Stimulated activated memory B cell treated with anti-CD40 and anti-IgM and Interleukin-4, amounts not matched to agents 10 μg/mL and 1 μg/mL and 100 μg/mL, for 72 hours (primary cell): ENCODE results near the gene MPC1.

Experiments
- ATAC-seq: fragments of 150-1000 bp; cut with Tn5 transposase; 2 replicates; pipeline ENCODE4 v1.10.0; 2021
- H3K27ac Mint-ChIP-seq: one replicate; pipeline ENCODE4 v1.8.0; 2022; ENCODE audit warnings: mild to moderate bottlenecking, mixed read lengths
- H3K27me3 Mint-ChIP-seq: one replicate; pipeline ENCODE4 v1.8.0; 2022; ENCODE audit warnings: mixed read lengths
- H3K36me3 Mint-ChIP-seq: one replicate; pipeline ENCODE4 v1.8.0; 2022; ENCODE audit warnings: mixed read lengths
- H3K4me1 Mint-ChIP-seq: one replicate; pipeline ENCODE4 v1.8.0; 2022; ENCODE audit warnings: mixed read lengths
- H3K4me3 Mint-ChIP-seq: one replicate; pipeline ENCODE4 v1.8.0; 2022; ENCODE audit warnings: mild to moderate bottlenecking, moderate library complexity, mixed read lengths
- H3K9me3 Mint-ChIP-seq: one replicate; pipeline ENCODE4 v1.8.0; 2022; ENCODE audit warnings: mixed read lengths

Gene MPC1

DNA sequence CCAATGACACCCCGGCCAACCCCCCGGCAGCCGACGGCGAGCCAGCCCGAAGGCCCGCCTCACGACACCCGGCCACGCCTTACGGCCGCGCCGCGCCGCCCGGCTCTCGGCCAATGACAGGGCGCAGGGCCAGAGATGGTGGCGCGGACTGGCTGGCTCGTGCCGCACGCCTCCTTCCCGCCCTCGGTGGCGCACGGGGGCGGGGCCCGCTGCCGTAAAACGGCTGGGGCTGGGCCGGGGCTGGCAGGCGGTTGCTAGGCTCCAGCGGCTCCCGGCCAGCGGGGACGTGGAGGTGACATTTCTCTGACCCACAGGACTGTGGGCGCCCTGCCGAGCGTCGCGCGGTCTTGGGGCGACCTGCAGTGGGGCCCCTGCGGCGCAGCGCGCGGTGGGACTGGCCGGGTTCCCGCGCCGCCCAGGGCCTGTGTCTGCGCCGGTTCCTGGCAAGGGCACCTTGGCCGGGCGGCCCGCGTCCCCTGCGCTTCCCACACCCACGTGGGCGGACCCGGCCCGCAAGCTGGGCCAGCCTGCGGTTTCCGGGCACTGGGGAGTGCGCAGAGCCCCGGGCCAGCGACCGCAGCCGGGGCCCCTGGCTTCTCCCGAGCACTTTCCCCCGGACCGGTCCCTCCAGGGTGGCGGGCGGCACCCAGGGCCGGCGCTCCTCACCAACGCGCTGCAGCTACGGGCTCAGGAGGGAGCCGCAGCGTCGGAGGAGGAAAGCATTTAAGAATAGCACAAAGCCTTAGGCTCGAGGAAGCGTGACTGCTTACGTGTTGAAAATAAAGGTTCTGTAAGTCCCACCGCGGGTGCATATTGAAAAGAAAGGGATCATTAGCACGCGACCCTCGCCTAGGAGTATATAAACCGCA, at the start of gene MPC1:
Gene MPC1 (minus strand): TSS at position 8 of the 869 bp plus-strand sequence. CDS start 64 bp downstream, outside the sequence.
- H3K4me3 Mint-ChIP-seq, result peak within 1 kb of the TSS; percentile 91
- H3K9me3 Mint-ChIP-seq, result no peaks in the 10 kb centered on the region
- peak; percentile 97 for ATAC-seq
- peak within 1 kb of the TSS; percentile 79 for H3K27ac Mint-ChIP-seq
- no peaks in the 10 kb centered on the region for H3K36me3 Mint-ChIP-seq
- H3K27me3 Mint-ChIP-seq, result no peaks in the 10 kb centered on the region
- peaks cover 12% of the 10 kb centered on the region for H3K4me1 Mint-ChIP-seq

DNA sequence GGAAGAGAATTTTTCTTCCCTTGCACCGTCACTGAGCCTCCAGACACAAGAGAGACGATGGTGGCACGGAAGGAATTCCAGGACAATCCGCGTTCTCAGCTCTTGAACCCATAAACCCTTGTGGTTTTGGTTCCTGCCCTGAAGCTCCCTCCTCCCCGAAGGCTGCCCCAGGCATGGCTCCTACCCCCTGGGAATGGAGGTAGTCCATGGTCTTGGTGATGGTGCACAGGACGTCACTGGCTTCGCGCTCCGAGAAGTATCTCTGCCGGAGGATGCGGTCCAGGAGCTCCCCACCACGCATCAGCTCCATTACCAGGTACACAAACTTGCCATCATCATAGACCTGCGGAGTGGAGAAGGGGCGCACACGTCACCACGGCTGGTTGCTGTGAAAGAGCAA, 47.5 kb upstream of the MPC1 start:
- Mint-ChIP-seq H3K36me3 (peaks cover 11% of the 10 kb centered on the region), H3K27me3 (no peaks in the 10 kb centered on the region), H3K4me1 (no peaks in the 10 kb centered on the region), H3K27ac (no peak overlapping the region), H3K4me3 (no peak overlapping the region), H3K9me3 (no peaks in the 10 kb centered on the region)
- no peak for ATAC-seq

DNA sequence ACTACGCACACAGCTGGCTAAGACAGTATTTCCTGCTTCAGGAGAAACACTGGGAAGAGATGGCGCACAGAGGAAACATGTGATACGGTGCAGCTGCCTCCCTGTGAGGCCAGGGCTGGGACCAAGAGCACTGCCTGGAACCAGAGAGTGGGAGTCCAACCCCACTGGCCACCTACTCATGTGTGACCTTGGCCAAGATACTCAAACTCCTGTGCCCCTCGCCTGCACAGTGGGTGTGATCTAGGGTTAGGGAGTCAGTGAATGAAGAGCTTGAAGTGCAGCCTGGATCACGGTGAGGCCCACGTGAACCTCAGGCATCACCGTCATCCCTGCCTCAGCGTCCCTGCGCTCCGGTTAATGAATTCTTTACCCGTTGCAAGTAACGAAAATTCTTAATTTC, 41.7 kb upstream of the MPC1 start:
- H3K27me3 Mint-ChIP-seq, result no peaks in the 10 kb centered on the region
- H3K27ac Mint-ChIP-seq, result no peak overlapping the region
- no peaks in the 10 kb centered on the region for H3K4me1 Mint-ChIP-seq
- H3K4me3 Mint-ChIP-seq, result no peak overlapping the region
- H3K9me3 Mint-ChIP-seq, result no peaks in the 10 kb centered on the region
- peaks cover 11% of the 10 kb centered on the region for H3K36me3 Mint-ChIP-seq
- ATAC-seq, result no peak

DNA sequence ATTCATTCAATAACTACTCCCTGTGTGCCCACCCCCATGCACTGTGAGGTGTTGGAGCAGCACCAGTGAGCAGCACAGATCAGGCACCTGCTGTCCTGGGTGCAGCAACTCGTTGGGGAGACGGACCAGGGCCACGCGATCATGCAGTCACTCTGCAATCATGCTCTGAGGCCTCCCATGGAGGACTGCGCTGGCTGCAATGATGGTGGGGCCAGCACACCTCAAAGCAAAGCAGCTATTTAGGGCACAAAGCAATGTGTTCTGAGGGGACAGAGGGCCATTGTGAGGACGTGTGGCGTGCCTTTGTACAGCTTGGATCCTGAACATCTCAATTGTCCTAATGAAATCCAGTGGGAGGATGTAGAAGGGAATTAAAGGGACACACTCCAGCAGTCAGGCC, 41.0 kb upstream of the MPC1 start:
- Mint-ChIP-seq H3K9me3 (no peaks in the 10 kb centered on the region), H3K27ac (no peak overlapping the region), H3K4me1 (no peaks in the 10 kb centered on the region), H3K36me3 (peaks cover 8% of the 10 kb centered on the region), H3K27me3 (no peaks in the 10 kb centered on the region), H3K4me3 (no peak overlapping the region)
- ATAC-seq, result no peak

DNA sequence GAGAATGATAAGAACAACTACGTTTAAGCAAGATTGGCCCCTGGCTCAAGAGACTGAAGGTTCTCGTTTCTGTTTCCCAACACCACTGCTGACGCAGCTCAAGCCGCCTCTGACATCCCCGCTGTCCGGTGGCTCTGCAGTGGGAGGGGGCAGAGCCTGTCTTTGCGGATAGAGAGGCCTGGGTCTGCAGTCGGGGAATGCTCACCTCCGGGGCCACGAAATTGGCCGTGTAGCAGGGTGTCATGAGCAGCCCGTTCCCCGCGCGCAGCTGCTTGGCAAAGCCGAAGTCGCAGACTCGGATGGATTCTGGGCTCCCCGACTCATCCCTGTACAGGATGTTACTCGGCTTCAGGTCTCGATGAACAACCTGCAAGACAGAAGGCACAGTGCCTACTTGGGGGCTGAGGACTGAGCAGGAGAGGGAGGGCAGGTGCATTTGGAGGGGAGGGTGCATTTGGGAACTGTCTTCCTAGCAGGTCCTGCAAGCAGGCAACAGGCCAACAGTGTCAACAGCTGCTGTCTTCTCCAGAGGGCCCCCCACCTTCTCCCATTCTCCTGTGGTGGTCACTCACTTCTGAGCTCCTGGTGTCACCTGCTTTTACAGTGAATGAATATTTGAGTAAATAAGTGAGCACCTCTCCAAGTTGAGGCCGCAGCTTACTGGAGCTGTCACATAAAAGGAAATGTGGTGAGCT, 40.5 kb upstream of the MPC1 start:
- no peaks in the 10 kb centered on the region for H3K27me3 Mint-ChIP-seq
- H3K4me1 Mint-ChIP-seq, result no peaks in the 10 kb centered on the region
- H3K36me3 Mint-ChIP-seq, result peaks cover 10% of the 10 kb centered on the region
- H3K27ac Mint-ChIP-seq, result no peak overlapping the region
- no peak for ATAC-seq
- H3K4me3 Mint-ChIP-seq, result no peak overlapping the region
- no peaks in the 10 kb centered on the region for H3K9me3 Mint-ChIP-seq

DNA sequence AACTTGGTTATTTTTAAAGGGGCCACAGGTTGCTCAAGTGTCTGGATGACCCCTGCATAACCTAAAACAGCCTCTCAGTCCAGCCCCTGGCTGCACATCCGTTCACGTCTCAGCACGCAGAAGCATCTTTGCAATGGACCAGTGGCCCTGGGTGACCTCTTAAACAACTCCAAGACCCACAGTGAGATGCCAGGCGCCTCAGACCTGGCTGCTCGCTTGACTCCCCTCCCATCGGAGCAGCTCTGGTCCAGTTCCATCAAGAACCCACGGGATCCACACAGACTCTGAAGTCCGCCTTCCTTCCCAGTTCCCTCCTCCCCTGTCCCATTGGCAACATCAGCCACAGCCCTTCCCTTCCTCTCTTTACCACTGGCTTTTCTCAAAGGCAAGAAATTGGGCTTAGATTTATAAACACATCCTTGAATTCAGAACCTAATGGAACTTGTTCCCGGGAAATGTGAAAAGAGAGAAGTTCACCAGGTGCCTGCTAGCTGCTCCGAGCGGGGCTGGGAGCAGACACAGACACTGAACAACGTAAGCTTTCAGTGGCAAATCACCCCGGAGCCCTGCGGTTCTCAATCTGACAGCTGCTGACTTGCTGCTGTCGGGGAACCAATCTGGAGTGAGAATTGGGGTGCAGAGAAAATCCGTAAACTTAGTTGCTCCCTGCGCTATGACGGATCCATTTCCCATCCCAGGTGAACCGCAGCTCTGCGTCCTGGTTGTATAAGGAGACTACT, 39.6 kb upstream of the MPC1 start:
- ATAC-seq, result no peak
- Mint-ChIP-seq H3K27me3 (no peaks in the 10 kb centered on the region), H3K36me3 (peaks cover 13% of the 10 kb centered on the region), H3K4me3 (no peak overlapping the region), H3K27ac (no peak overlapping the region), H3K4me1 (no peaks in the 10 kb centered on the region), H3K9me3 (no peaks in the 10 kb centered on the region)

DNA sequence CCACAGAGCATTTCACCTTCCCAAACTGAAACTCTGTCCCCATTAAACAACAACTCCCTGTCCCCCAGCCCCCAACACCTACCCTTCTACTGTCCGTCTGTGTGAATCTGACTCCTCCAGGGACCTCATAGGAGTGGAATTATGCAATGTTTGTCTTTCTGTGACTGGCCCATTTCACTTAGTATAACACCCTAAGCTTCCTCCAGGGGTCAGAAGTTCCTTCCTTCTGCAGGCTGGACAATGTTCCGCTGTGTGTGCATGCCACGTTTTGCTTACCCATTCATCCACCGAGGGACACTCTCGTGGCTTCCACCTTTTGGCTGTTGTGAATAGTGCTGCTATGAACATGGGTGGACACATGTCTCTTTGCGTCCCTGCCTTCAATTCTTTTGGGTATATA, 37.6 kb upstream of the MPC1 start:
- no peak overlapping the region for H3K27ac Mint-ChIP-seq
- peaks cover 30% of the 10 kb centered on the region for H3K36me3 Mint-ChIP-seq
- no peaks in the 10 kb centered on the region for H3K4me1 Mint-ChIP-seq
- no peak for ATAC-seq
- no peak overlapping the region for H3K4me3 Mint-ChIP-seq
- no peaks in the 10 kb centered on the region for H3K27me3 Mint-ChIP-seq
- peaks cover 13% of the 10 kb centered on the region for H3K9me3 Mint-ChIP-seq

DNA sequence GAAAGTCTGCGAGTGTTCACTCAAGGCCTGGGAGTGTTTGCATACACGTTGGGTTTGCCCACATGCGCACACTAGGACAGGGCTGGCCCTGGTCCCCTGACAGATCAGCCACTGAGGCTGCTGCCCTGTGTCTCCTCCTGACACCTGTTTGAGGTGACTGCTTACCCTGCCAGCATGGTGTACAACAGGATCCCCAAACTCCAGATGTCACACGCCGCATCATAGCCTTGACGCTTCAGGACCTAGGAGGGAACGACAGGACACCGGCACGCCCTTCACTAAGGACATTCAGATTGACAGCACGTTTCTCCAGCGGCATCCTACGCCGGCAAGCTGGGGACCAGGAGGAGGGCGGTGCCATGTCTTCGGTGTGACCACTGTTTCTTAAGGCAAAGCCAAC, 37.0 kb upstream of the MPC1 start:
- no peak for ATAC-seq
- Mint-ChIP-seq H3K27ac (no peak overlapping the region), H3K4me1 (no peaks in the 10 kb centered on the region), H3K27me3 (no peaks in the 10 kb centered on the region), H3K36me3 (peaks cover 34% of the 10 kb centered on the region), H3K9me3 (peaks cover 13% of the 10 kb centered on the region), H3K4me3 (no peak overlapping the region)

DNA sequence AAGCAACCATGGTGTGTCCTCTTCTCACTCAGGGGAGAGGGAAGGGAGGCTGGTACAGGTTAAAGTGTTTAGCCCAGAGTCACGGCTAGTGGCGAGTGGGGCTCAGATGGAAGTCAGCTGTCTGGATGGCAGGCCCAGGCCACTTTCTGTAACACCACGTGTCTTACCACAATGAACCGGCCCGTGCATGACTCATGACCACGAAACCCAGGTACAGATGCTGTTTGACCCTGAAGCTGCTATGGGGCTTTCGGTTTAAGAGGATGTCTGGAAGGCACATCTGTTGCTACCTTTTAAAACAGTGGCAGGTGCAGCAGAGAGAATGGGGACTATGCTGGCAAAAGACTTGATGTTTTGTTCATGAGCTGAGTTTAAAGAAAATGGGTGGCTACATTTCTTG, 36.5 kb upstream of the MPC1 start:
- Mint-ChIP-seq H3K9me3 (peaks cover 13% of the 10 kb centered on the region), H3K27ac (no peak overlapping the region)
- ATAC-seq, result peak; percentile 66

DNA sequence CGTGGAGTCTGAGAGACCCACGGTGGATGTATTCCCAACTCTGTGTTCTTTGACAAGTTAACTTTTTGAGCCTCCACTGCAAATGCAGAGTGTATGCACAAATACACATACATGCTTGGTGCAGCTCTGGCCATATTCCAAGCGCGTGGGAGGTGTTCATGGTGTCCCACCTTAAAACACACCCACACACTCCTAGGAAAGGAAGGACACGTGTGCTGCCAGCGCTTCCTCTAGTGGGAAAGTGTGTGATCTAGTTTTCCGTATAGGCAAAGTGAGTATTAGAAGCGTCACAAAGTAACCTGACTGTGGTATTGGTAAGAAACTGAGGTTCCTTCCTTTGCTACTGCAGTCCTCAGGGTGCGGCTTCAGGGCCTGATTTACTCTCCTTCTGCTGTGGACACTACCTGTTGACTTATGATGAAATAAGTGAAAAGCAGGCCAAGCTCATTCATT, 36.0 kb upstream of the MPC1 start:
- Mint-ChIP-seq H3K36me3 (peaks cover 34% of the 10 kb centered on the region), H3K9me3 (peaks cover 13% of the 10 kb centered on the region), H3K4me1 (no peaks in the 10 kb centered on the region), H3K27ac (no peak overlapping the region), H3K4me3 (no peak overlapping the region), H3K27me3 (no peaks in the 10 kb centered on the region)
- ATAC-seq, result no peak

More for the DNA sequence above, 36.5 kb upstream of the MPC1 start:
- H3K36me3 Mint-ChIP-seq, result peaks cover 34% of the 10 kb centered on the region
- no peak overlapping the region for H3K4me3 Mint-ChIP-seq
- H3K27me3 Mint-ChIP-seq, result no peaks in the 10 kb centered on the region
- H3K4me1 Mint-ChIP-seq, result no peaks in the 10 kb centered on the region

DNA sequence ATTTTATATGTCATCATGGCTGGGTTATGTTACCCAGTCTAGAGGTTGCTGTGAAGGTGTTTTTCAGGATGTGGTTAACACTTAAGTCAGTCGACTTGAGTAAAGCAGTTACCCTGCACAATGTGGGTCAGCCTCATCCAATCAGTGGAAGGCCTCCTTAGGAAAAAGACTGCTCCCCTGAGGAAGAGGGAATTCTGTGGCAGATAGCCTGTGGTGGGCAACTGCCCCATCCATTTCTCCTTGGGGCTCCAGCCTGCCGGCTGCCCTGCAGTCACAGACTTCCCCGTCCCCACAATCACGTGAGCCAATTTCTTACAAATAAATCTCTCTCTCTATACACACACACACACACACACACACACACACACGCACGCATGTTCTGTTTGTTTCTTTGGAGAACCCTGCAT, 34.5 kb upstream of the MPC1 start:
- H3K4me1 Mint-ChIP-seq, result no peaks in the 10 kb centered on the region
- no peaks in the 10 kb centered on the region for H3K27me3 Mint-ChIP-seq
- H3K27ac Mint-ChIP-seq, result no peak overlapping the region
- H3K9me3 Mint-ChIP-seq, result peaks cover 13% of the 10 kb centered on the region
- peaks cover 31% of the 10 kb centered on the region for H3K36me3 Mint-ChIP-seq
- no peak overlapping the region for H3K4me3 Mint-ChIP-seq
- no peak for ATAC-seq

DNA sequence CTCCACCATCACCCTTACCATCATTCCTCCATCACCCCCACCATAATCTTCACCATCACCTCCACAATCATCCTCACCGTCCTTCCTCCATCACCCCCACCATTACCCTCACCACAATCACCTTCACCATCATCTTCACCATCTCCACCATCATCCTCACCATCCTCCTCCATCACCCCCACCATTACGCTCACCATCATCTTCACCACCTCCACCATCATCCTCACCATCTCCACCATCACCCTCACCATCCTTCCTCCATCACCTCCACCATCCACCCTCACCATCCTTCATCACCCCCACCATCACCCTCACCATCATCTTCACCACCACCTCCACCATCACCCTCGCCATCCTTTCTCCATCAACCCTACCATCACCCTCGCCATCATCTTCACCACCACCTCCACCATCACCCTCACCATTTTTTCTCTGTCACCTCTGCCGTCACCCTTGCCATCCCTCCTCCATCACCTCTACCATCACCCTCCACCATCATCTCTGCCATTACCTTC, 33.1 kb upstream of the MPC1 start:
- Mint-ChIP-seq H3K27me3 (no peaks in the 10 kb centered on the region), H3K36me3 (peaks cover 29% of the 10 kb centered on the region), H3K9me3 (peaks cover 13% of the 10 kb centered on the region), H3K27ac (no peak overlapping the region), H3K4me1 (peaks cover under 1% of the 10 kb centered on the region), H3K4me3 (no peak overlapping the region)
- ATAC-seq, result peak; percentile 52

DNA sequence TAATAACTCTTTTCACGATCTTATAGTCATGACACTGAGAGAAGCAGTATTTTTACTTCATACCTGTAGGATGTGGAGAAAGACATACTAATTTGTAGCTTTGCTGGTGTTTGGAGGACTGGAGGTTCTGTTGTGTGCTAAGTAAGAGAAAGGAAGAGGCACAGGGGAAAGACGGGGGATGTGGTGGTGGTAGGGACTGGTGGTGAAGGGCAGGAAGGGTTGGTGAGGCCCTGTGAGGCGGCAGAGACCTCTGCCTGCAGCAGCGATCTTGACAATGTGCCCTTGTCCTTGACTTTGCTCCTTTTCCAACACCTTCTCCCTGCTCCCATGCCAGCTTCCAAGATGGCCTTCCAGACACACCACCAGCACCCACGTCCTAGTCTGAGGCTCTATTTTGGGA, 32.6 kb upstream of the MPC1 start:
- Mint-ChIP-seq H3K36me3 (peaks cover 29% of the 10 kb centered on the region), H3K4me1 (peaks cover 6% of the 10 kb centered on the region), H3K9me3 (peaks cover 13% of the 10 kb centered on the region), H3K4me3 (no peak overlapping the region), H3K27ac (no peak overlapping the region), H3K27me3 (no peaks in the 10 kb centered on the region)
- ATAC-seq, result no peak

DNA sequence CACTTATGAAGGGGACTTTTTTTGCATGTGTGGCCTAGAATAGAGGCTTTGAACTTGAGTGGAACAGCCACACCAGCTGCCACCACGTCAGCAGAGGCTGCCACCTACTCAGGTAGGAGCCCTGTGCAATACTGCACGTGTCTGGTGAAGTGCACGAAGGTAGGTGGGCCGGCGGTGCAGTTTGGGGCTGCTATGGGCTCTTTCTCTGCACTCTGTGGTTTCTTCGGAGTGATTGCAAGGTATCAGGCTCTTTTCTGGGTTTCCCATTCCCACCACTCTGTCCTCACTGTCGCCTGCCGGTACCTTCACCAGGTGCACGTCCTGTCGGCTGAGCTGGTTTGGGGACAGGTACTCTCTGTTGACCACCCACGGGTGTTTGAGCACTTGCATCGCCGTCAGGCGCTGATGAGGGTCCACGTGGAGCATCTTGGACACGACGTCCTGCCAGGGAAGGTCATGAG, 30.8 kb upstream of the MPC1 start:
- peaks cover 27% of the 10 kb centered on the region for H3K36me3 Mint-ChIP-seq
- no peak overlapping the region for H3K4me3 Mint-ChIP-seq
- H3K4me1 Mint-ChIP-seq, result peaks cover 19% of the 10 kb centered on the region
- ATAC-seq, result no peak
- no peak overlapping the region for H3K27ac Mint-ChIP-seq
- H3K27me3 Mint-ChIP-seq, result no peaks in the 10 kb centered on the region
- peaks cover 13% of the 10 kb centered on the region for H3K9me3 Mint-ChIP-seq

DNA sequence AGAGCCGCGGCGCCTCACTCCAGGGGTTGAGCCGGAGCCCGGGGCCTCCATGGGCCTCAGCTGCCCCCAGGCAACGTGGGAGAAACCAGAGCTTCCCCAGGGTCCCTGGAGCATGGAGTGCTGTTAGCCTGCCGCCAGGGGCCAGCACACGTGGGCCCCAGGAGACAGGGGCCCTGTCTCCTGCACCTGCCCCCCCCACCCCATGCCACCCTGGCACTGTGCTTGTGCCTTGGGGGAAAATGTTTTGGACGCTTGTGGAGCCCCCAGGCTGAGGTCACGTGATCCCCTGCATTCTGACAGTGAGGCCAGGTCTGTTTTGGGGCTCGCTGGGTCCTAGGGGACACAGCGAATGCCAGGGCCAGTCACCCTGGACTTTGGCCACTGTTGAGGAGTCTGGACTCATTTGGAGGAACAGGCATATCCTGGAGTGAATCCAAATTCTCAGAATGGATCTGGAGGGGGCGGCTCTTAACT, 30.2 kb upstream of the MPC1 start:
- Mint-ChIP-seq H3K27ac (no peak overlapping the region), H3K4me3 (no peak overlapping the region), H3K27me3 (no peaks in the 10 kb centered on the region), H3K4me1 (peaks cover 19% of the 10 kb centered on the region), H3K36me3 (peaks cover 21% of the 10 kb centered on the region), H3K9me3 (peaks cover 13% of the 10 kb centered on the region)
- ATAC-seq, result no peak
